BJ (cell line): ENCODE results near the gene LRRC23. TPM values are rescaled to one million over a fixed set of nuclear protein-coding genes. Genes with fewer than 3 reads are reported as not detected.

ENCODE experiments used
- CTCF ChIA-PET: fragments of 350-600 bp; formaldehyde crosslinking; extraction: SDS; loops from one replicate; lab custom pipeline; 2021; ENCODE audit warnings: antibody characterized with exemption, inconsistent platforms; lab: Yijun Ruan, JAX
- POLR2A ChIA-PET: fragments of 300-600 bp; sonication (Branson Sonifier 250); formaldehyde crosslinking; extraction: SDS; loops from one replicate; lab custom pipeline; 2021; ENCODE audit warnings: antibody characterized with exemption; lab: Charles Lee
- DNase-seq: peaks from one replicate; pipeline ENCODE4 v3.0.0-alpha.2; 2011; ENCODE audit warnings: low read depth
- H3K27me3 ChIP-seq: 2 replicates; pipeline ENCODE4 v1.6.0; 2011; ENCODE audit warnings: low read length; ENCODE audit not compliant: control insufficient read depth, insufficient read depth
- H3K36me3 ChIP-seq: 2 replicates; pipeline ENCODE4 v1.5.1; 2011; ENCODE audit warnings: low read length; ENCODE audit not compliant: control insufficient read depth, insufficient read depth
- H3K4me3 ChIP-seq: 2 replicates; pipeline ENCODE4 v1.5.1; 2011; ENCODE audit warnings: low read depth, mild to moderate bottlenecking, control low read depth, low read length
- CTCF ChIP-seq: IDR thresholded peaks from 2 replicates; pipeline ENCODE4 v1.5.1; 2011; ENCODE audit warnings: low read depth, mild to moderate bottlenecking, control low read depth, inconsistent platforms, low read length, moderate library complexity; ENCODE audit not compliant: insufficient read depth
- polyA plus RNA-seq: library from polyadenylated mRNA; depleted of rRNA; stranded (reverse); fragments of >200 nt; gene quantifications from 2 replicates; pipeline ENCODE4 v1.2.3, GENCODE V29; 2011

The LRRC23 gene
- polyA plus RNA-seq, 1 experiment: 12.7 TPM

GRCh38 chr12:6952863-6953441, 48.3 kb downstream of the LRRC23 start:
- POLR2A ChIA-PET: no interaction called here
- CTCF ChIA-PET: interaction anchor here (0.9 to 1.6 kb wide), 4 partner anchors 9 to 80 kb away, joined by 3 to 7 read pairs (median 3); partner anchors contain the start of genes C12orf57 and RNU7-1
- no peak for DNase-seq
- H3K36me3 ChIP-seq: no peaks in the 10 kb centered on the region
- H3K4me3 ChIP-seq: no peak overlapping the region
- no peak for TF ChIP-seq CTCF
- no peaks in the 10 kb centered on the region for H3K27me3 ChIP-seq

GRCh38 chr12:6953442-6954315, 49.1 kb downstream of the LRRC23 start:
- no peak overlapping the region for H3K4me3 ChIP-seq
- TF ChIP-seq CTCF: no peak
- CTCF ChIA-PET: interaction anchor here (0.9 to 2.0 kb wide), 6 partner anchors 8 to 81 kb away, joined by 3 to 8 read pairs (median 3); partner anchors contain the start of genes C12orf57 and RNU7-1
- POLR2A ChIA-PET: no interaction called here
- DNase-seq: no peak
- no peaks in the 10 kb centered on the region for H3K36me3 ChIP-seq
- H3K27me3 ChIP-seq: no peaks in the 10 kb centered on the region

GRCh38 chr12:6954316-6955107, 49.9 kb downstream of the LRRC23 start:
- Histone ChIP-seq H3K36me3 (no peaks in the 10 kb centered on the region), H3K27me3 (no peaks in the 10 kb centered on the region), H3K4me3 (no peak overlapping the region)
- ChIA-PET CTCF (interaction anchor here (0.6 to 2.0 kb wide), 4 partner anchors 8 to 89 kb away, joined by 3 to 8 read pairs (median 4); no protein-coding TSS in a partner anchor), POLR2A (no interaction called here)
- DNase-seq: no peak
- no peak for TF ChIP-seq CTCF

- TF ChIP-seq CTCF: no peak
- H3K36me3 ChIP-seq: no peaks in the 10 kb centered on the region
- ChIA-PET CTCF (interaction anchor here (0.6 to 2.0 kb wide), 3 partner anchors 9 to 88 kb away, joined by 4 to 8 read pairs (median 5); no protein-coding TSS in a partner anchor), POLR2A (no interaction called here)
- no peak overlapping the region for H3K4me3 ChIP-seq
- no peak for DNase-seq
- H3K27me3 ChIP-seq: no peaks in the 10 kb centered on the region
Measured at GRCh38 chr12:6955108-6956020, 50.7 kb downstream of the LRRC23 start.
